Urinary bladder (tissue), 4 donors: ENCODE measurements around the gene STPG3. TPM values are rescaled to one million over a fixed set of nuclear protein-coding genes. Genes with fewer than 3 reads are reported as not detected.
A peak's percentile ranks its signal among the peaks of the same experiment; 100 is the strongest.

ENCODE experiments used
- DNase-seq: peaks from one replicate; pipeline ENCODE4 v3.0.0-alpha.2; 2015; ENCODE audit errors: extremely low spot score
- H3K27ac ChIP-seq: one replicate; pipeline ENCODE4 v1.5.1; 2013; ENCODE audit warnings: low read depth, mild to moderate bottlenecking, moderate library complexity
- H3K36me3 ChIP-seq: one replicate; pipeline ENCODE4 v1.6.1; 2013; ENCODE audit warnings: mild to moderate bottlenecking, moderate library complexity; ENCODE audit not compliant: insufficient read depth
- H3K4me1 ChIP-seq: one replicate; pipeline ENCODE4 v1.6.1; 2013; ENCODE audit warnings: mild to moderate bottlenecking, moderate library complexity; ENCODE audit not compliant: insufficient read depth
- H3K4me3 ChIP-seq: one replicate; pipeline ENCODE4 v1.5.1; 2013; ENCODE audit warnings: low read depth, low read length
- WGBS: extraction: QIAGEN DNeasy Blood & Tissue Kit; methylation state at CpG from one replicate; pipeline ENCODE4 v1.1.7; 2013; 5-methylcytosine and 5-hydroxymethylcytosine counted together
- polyA plus RNA-seq: library from polyadenylated mRNA; stranded (reverse); fragments of 200-250 nt; gene quantifications from one replicate; pipeline ENCODE4 v1.2.3, GENCODE V29; 2013
- total RNA-seq: library from RNA; depleted of rRNA; stranded (reverse); fragments of >200 nt; gene quantifications from one replicate; pipeline ENCODE4 v1.2.3, GENCODE V29; 2014
- donor health status: healthy with polysubstance abuse.
- donor health status: healthy.

The STPG3 gene
- total and polyA plus RNA-seq, 2 donors: not detected

- H3K4me1 ChIP-seq: no peaks in the 10 kb centered on the region
- H3K27ac ChIP-seq: no peak overlapping the region
- 88% methylated on average over 6 of the region's 6 CpGs for WGBS
- H3K4me3 ChIP-seq: no peak overlapping the region
- peaks cover 3% of the 10 kb centered on the region for H3K36me3 ChIP-seq
- DNase-seq: no peak
These were observed 16.9 kb downstream of the STPG3 start for GRCh38 chr9:137267933-137268355.

- no peak overlapping the region for H3K4me3 ChIP-seq
- H3K27ac ChIP-seq: peak overlapping the region; percentile 25
- H3K36me3 ChIP-seq: peaks cover 3% of the 10 kb centered on the region
- H3K4me1 ChIP-seq: no peaks in the 10 kb centered on the region
- no peak for DNase-seq
- 79% methylated on average over 19 of the region's 19 CpGs for WGBS
These were observed 17.6 kb downstream of the STPG3 start for GRCh38 chr9:137268538-137269201.

GRCh38 chr9:137269231-137269772 lies 18.2 kb downstream of the STPG3 start:
- no peaks in the 10 kb centered on the region for H3K4me1 ChIP-seq
- DNase-seq: no peak
- no peak overlapping the region for H3K27ac ChIP-seq
- no peak overlapping the region for H3K4me3 ChIP-seq
- 41% methylated on average over 17 of the region's 17 CpGs for WGBS
- H3K36me3 ChIP-seq: no peaks in the 10 kb centered on the region

- Histone ChIP-seq H3K27ac (no peak overlapping the region), H3K36me3 (no peaks in the 10 kb centered on the region)
- 87% methylated on average over 32 of the region's 32 CpGs for WGBS
These were observed 20.0 kb downstream of the STPG3 start for GRCh38 chr9:137270929-137271695.

GRCh38 chr9:137271696-137272076 lies 20.6 kb downstream of the STPG3 start:
- WGBS: 46% methylated on average over 3 of the region's 3 CpGs
- no peak for DNase-seq
- no peaks in the 10 kb centered on the region for H3K36me3 ChIP-seq
- H3K4me3 ChIP-seq: no peak overlapping the region
- H3K4me1 ChIP-seq: peaks cover 2% of the 10 kb centered on the region
- H3K27ac ChIP-seq: no peak overlapping the region

More at GRCh38 chr9:137270929-137271695, 20.0 kb downstream of the STPG3 start:
- H3K4me1 ChIP-seq: no peaks in the 10 kb centered on the region
- no peak for DNase-seq
- no peak overlapping the region for H3K4me3 ChIP-seq

- peaks cover 4% of the 10 kb centered on the region for H3K4me1 ChIP-seq
- no peak for DNase-seq
- H3K4me3 ChIP-seq: no peak overlapping the region
- H3K27ac ChIP-seq: no peak overlapping the region
- H3K36me3 ChIP-seq: no peaks in the 10 kb centered on the region
- WGBS: 90% methylated on average over 39 of the region's 39 CpGs
These were observed 21.4 kb downstream of the STPG3 start for GRCh38 chr9:137272241-137273094.

GRCh38 chr9:137273095-137273490 lies 22.0 kb downstream of the STPG3 start:
- H3K4me1 ChIP-seq: peaks cover 4% of the 10 kb centered on the region
- H3K36me3 ChIP-seq: no peaks in the 10 kb centered on the region
- 84% methylated on average over 13 of the region's 13 CpGs for WGBS
- no peak for DNase-seq
- no peak overlapping the region for H3K4me3 ChIP-seq
- no peak overlapping the region for H3K27ac ChIP-seq

- Histone ChIP-seq H3K4me3 (no peak overlapping the region), H3K27ac (no peak overlapping the region), H3K4me1 (peaks cover 7% of the 10 kb centered on the region), H3K36me3 (no peaks in the 10 kb centered on the region)
- WGBS: 79% methylated on average over 15 of the region's 15 CpGs
- DNase-seq: no peak
These were observed 22.7 kb downstream of the STPG3 start for GRCh38 chr9:137273611-137274320.

- 85% methylated on average over 10 of the region's 10 CpGs for WGBS
- DNase-seq: no peak
- Histone ChIP-seq H3K4me3 (no peak overlapping the region), H3K36me3 (no peaks in the 10 kb centered on the region), H3K4me1 (peaks cover 7% of the 10 kb centered on the region), H3K27ac (no peak overlapping the region)
These were observed 24.1 kb downstream of the STPG3 start for GRCh38 chr9:137275203-137275587.

GRCh38 chr9:137275588-137276472 lies 24.7 kb downstream of the STPG3 start:
- 82% methylated on average over 24 of the region's 24 CpGs for WGBS

GRCh38 chr9:137276473-137277328 lies 25.6 kb downstream of the STPG3 start:
- no peak for DNase-seq
- Histone ChIP-seq H3K4me3 (peak overlapping the region; percentile 41), H3K36me3 (no peaks in the 10 kb centered on the region), H3K4me1 (peaks cover 7% of the 10 kb centered on the region), H3K27ac (peak overlapping the region; percentile 67)
- 35% methylated on average over 30 of the region's 30 CpGs for WGBS

More at GRCh38 chr9:137275588-137276472, 24.7 kb downstream of the STPG3 start:
- Histone ChIP-seq H3K4me1 (peaks cover 7% of the 10 kb centered on the region), H3K36me3 (no peaks in the 10 kb centered on the region), H3K27ac (no peak overlapping the region), H3K4me3 (no peak overlapping the region)
- no peak for DNase-seq
